ENCODE data around the gene PPT2.
"Not testable (repeated sequence)": the region's sequence is repeated elsewhere in the genome, so short reads cannot be mapped to it uniquely, and the experiment has no call there.

PPT2 gene

GRCh38 chr6:32210191-32210601, 56.3 kb downstream of the PPT2 start:
- DNase-seq (ENCODE audit: low read depth): no peak
- no peak for TF ChIP-seq CTCF (conservative IDR thresholded peaks at IDR 0.05; ENCODE audit: control insufficient read depth, insufficient read depth, low read depth, low read length)
- H3K4me3 ChIP-seq (ENCODE audit: control insufficient read depth, low read depth, low read length): no peak overlapping the region

GRCh38 chr6:32211432-32211831, 57.5 kb downstream of the PPT2 start:
- not testable (repeated sequence) for DNase-seq (ENCODE audit: low read depth); H3K4me3 ChIP-seq (ENCODE audit: control insufficient read depth, low read depth, low read length)

GRCh38 chr6:32212076-32212760, 58.3 kb downstream of the PPT2 start:
- DNase-seq (ENCODE audit: low read depth): no peak
- no peak overlapping the region for H3K4me3 ChIP-seq (ENCODE audit: control insufficient read depth, low read depth, low read length)
- TF ChIP-seq CTCF (conservative IDR thresholded peaks at IDR 0.05; ENCODE audit: control insufficient read depth, insufficient read depth, low read depth, low read length): no peak
